ENCODE measurements around the gene ABCC6.

- TF ChIP-seq CTCF (IDR thresholded peaks at IDR 0.05) (no peak), POLR2A (IDR thresholded peaks at IDR 0.05) (no peak), POLR2AphosphoS5 (IDR thresholded peaks at IDR 0.05) (no peak), EP300 (IDR thresholded peaks at IDR 0.05) (no peak)
Measured at GRCh38 chr16:16155234-16155633, 68.1 kb downstream of the ABCC6 start.
